H1 (cell line): ENCODE measurements around the gene BPI. TPM values are rescaled to one million over a fixed set of nuclear protein-coding genes. Genes with fewer than 3 reads are reported as not detected.
"Not testable (repeated sequence)": the region's sequence is repeated elsewhere in the genome, so short reads cannot be mapped to it uniquely, and the experiment has no call there.

ENCODE experiments used
- CTCF ChIA-PET: fragments of 300-600 bp; sonication (Branson Sonifier 250); formaldehyde crosslinking; loops from one replicate; lab custom pipeline; 2021; ENCODE audit not compliant: partially characterized antibody; lab: Charles Lee
- POLR2A ChIA-PET: fragments of 300-600 bp; sonication (Branson Sonifier 250); formaldehyde crosslinking; loops from one replicate; lab custom pipeline; 2021; ENCODE audit warnings: inconsistent platforms; ENCODE audit not compliant: partially characterized antibody; lab: Charles Lee
- DNase-seq, 2 experiments: peaks; one replicate each; pipeline versions ENCODE4 v3.0.0 to v3.0.0-alpha.2; 2010 to 2022; ENCODE audit warnings: low spot score in 2 of 2, low read depth in 1 of 2, mixed read lengths in 1 of 2
- FAIRE-seq: peaks from 2 replicates; lab custom pipeline; 2011; peaks lifted over from hg19 to GRCh38; lab: Jason Lieb, UNC
- H2AFZ ChIP-seq: 2 replicates; pipeline ENCODE4 v1.8.1; 2012; ENCODE audit warnings: low read length, inconsistent platforms
- H2AK5ac ChIP-seq: 2 replicates; pipeline ENCODE4 v1.6.1; 2013; ENCODE audit warnings: low read depth, low read length
- H2BK120ac ChIP-seq: replicated peaks from 2 replicates; pipeline ENCODE3; 2013; ENCODE audit warnings: low read depth, low read length, inconsistent platforms
- H2BK12ac ChIP-seq: 2 replicates; pipeline ENCODE4 v1.6.1; 2013; ENCODE audit warnings: low read depth, low read length
- H2BK15ac ChIP-seq: 2 replicates; pipeline ENCODE4 v1.6.1; 2013; ENCODE audit warnings: low read length
- H2BK20ac ChIP-seq: 2 replicates; pipeline ENCODE4 v1.6.1; 2013; ENCODE audit warnings: low read length
- H2BK5ac ChIP-seq: 2 replicates; pipeline ENCODE4 v1.6.1; 2013; ENCODE audit warnings: low read depth, low read length
- H3K14ac ChIP-seq: 2 replicates; pipeline ENCODE4 v1.6.1; 2013; ENCODE audit warnings: inconsistent platforms; ENCODE audit not compliant: insufficient read length
- H3K18ac ChIP-seq: 2 replicates; pipeline ENCODE4 v1.6.1; 2013; ENCODE audit warnings: low read length; ENCODE audit errors: extremely low read depth
- H3K23ac ChIP-seq: 2 replicates; pipeline ENCODE4 v1.6.1; 2013; ENCODE audit warnings: inconsistent platforms; ENCODE audit not compliant: insufficient read length
- H3K23me2 ChIP-seq: 2 replicates; pipeline ENCODE4 v1.6.1; 2013; ENCODE audit warnings: low read depth, low read length
- H3K27ac ChIP-seq: 2 replicates; pipeline ENCODE4 v1.6.1; 2011; ENCODE audit warnings: low read depth, low read length, inconsistent platforms
- H3K27me3 ChIP-seq, 4 experiments: replicated peaks in 1 of 4; 1 replicate in 1 of 4; 2 replicates in 3 of 4; pipeline versions ENCODE4 v1.6.1 to v1.8.1; 2011 to 2013; ENCODE audit warnings: low read length in 3 of 4, mild to moderate bottlenecking in 3 of 4, inconsistent platforms in 2 of 4, mixed read lengths in 2 of 4, moderate library complexity in 1 of 4; ENCODE audit not compliant: control insufficient read depth in 3 of 4, insufficient read depth in 3 of 4; ENCODE audit errors: extremely low read depth in 1 of 4
- H3K36me3 ChIP-seq, 4 experiments: 2 replicates each; pipeline versions ENCODE4 v1.6.1 to v1.8.1; 2011 to 2013; ENCODE audit warnings: mild to moderate bottlenecking in 4 of 4, low read length in 3 of 4, moderate library complexity in 2 of 4, control low read depth in 1 of 4, inconsistent platforms in 1 of 4; ENCODE audit not compliant: insufficient read depth in 4 of 4, control insufficient read depth in 2 of 4
- H3K4ac ChIP-seq: replicated peaks from 2 replicates; pipeline ENCODE3; 2013; ENCODE audit warnings: low read length, low read depth, mixed read lengths, inconsistent platforms; ENCODE audit not compliant: insufficient read length
- H3K4me1 ChIP-seq, 4 experiments: replicated peaks in 1 of 4; 1 replicate in 1 of 4; 2 replicates in 3 of 4; pipeline versions ENCODE4 v1.6.1 to v1.8.1; 2011 to 2013; ENCODE audit warnings: low read length in 3 of 4, inconsistent platforms in 2 of 4, mixed read lengths in 1 of 4; ENCODE audit not compliant: insufficient read depth in 4 of 4, control insufficient read depth in 3 of 4
- H3K4me2 ChIP-seq, 2 experiments: 2 replicates each; pipeline versions ENCODE4 v1.6.1 to v1.8.1; 2011 to 2013; ENCODE audit warnings: low read depth in 2 of 2, low read length in 2 of 2, control low read depth in 1 of 2, inconsistent platforms in 1 of 2, mild to moderate bottlenecking in 1 of 2; ENCODE audit not compliant: insufficient read depth in 1 of 2
- H3K4me3 ChIP-seq, 4 experiments: fragments of 200-600, 300-600 bp in 1 of 4; sonication (generic), shearing (Covaris generic), sonication (Bioruptor Twin) in 1 of 4; 2 replicates each; pipeline versions ENCODE4 v1.5.1 to v1.8.1; 2011 to 2016; ENCODE audit warnings: low read length in 4 of 4, low read depth in 3 of 4, control low read depth in 2 of 4, inconsistent platforms in 2 of 4, mild to moderate bottlenecking in 2 of 4, mixed read lengths in 1 of 4, moderate library complexity in 1 of 4; ENCODE audit not compliant: insufficient read depth in 2 of 4; ENCODE audit errors: extremely low read depth in 1 of 4
- H3K56ac ChIP-seq: replicated peaks from 2 replicates; pipeline ENCODE3; 2013; ENCODE audit warnings: low read depth, mild to moderate bottlenecking, mixed read lengths, low read length, inconsistent platforms; ENCODE audit not compliant: insufficient read length
- H3K79me1 ChIP-seq: 2 replicates; pipeline ENCODE4 v1.6.1; 2013; ENCODE audit warnings: low read depth, low read length, control low read depth
- H3K79me2 ChIP-seq, 2 experiments: 2 replicates each; pipeline versions ENCODE4 v1.6.1 to v1.8.1; 2012 to 2013; ENCODE audit warnings: low read length in 2 of 2, mild to moderate bottlenecking in 2 of 2, inconsistent platforms in 1 of 2; ENCODE audit not compliant: insufficient read depth in 2 of 2, control insufficient read depth in 1 of 2
- H3K9ac ChIP-seq, 4 experiments: replicated peaks in 1 of 4; 1 replicate in 1 of 4; 2 replicates in 3 of 4; pipeline versions ENCODE4 v1.6.1 to v1.8.1; 2011 to 2013; ENCODE audit warnings: low read depth in 3 of 4, low read length in 3 of 4, control low read depth in 2 of 4, mild to moderate bottlenecking in 2 of 4, moderate library complexity in 2 of 4, inconsistent platforms in 1 of 4; ENCODE audit errors: extremely low read depth in 1 of 4
- H3K9me3 ChIP-seq, 2 experiments: 2 replicates each; pipeline versions ENCODE4 v1.6.1 to v1.8.1; 2012 to 2013; ENCODE audit warnings: mild to moderate bottlenecking in 2 of 2, moderate library complexity in 2 of 2, control low read depth in 1 of 2, inconsistent platforms in 1 of 2, low read depth in 1 of 2, low read length in 1 of 2, mixed read lengths in 1 of 2; ENCODE audit not compliant: insufficient read depth in 2 of 2
- H4K20me1 ChIP-seq, 2 experiments: replicated peaks in 1 of 2; 2 replicates each; pipeline versions ENCODE3 to v1.8.1; 2011 to 2013; ENCODE audit warnings: inconsistent platforms in 2 of 2, low read length in 2 of 2, mild to moderate bottlenecking in 1 of 2; ENCODE audit not compliant: insufficient read depth in 2 of 2, control insufficient read depth in 1 of 2
- H4K5ac ChIP-seq: 2 replicates; pipeline ENCODE4 v1.6.1; 2013; ENCODE audit warnings: low read length, low read depth, mixed read lengths, inconsistent platforms; ENCODE audit not compliant: insufficient read length
- H4K8ac ChIP-seq: 2 replicates; pipeline ENCODE4 v1.8.0; 2013; ENCODE audit warnings: mild to moderate bottlenecking, moderate library complexity, low read length, inconsistent platforms; ENCODE audit not compliant: insufficient read depth; ENCODE audit errors: extremely low read depth
- H4K91ac ChIP-seq: replicated peaks from 2 replicates; pipeline ENCODE3; 2013; ENCODE audit warnings: low read length, mixed read lengths, inconsistent platforms; ENCODE audit not compliant: insufficient read length
- POLR2AphosphoS5 ChIP-seq: IDR thresholded peaks from 2 replicates; pipeline ENCODE4 v1.6.1; 2011; ENCODE audit warnings: low read depth, low read length
- RAD21 ChIP-seq, 2 experiments: IDR thresholded peaks in 1 of 2; conservative IDR thresholded peaks in 1 of 2; 2 replicates each; pipeline ENCODE4 v1.6.1; 2011; ENCODE audit warnings: low read depth in 2 of 2, low read length in 2 of 2, improper control_type of control experiment in 1 of 2, inconsistent platforms in 1 of 2, mild to moderate bottlenecking in 1 of 2, moderate library complexity in 1 of 2
- SIN3A ChIP-seq, 2 experiments: IDR thresholded peaks in 1 of 2; conservative IDR thresholded peaks in 1 of 2; 2 replicates each; pipeline ENCODE4 v1.6.1; 2011 to 2012; ENCODE audit warnings: low read length in 2 of 2, improper control_type of control experiment in 1 of 2, low read depth in 1 of 2, mild to moderate bottlenecking in 1 of 2
- TBP ChIP-seq: IDR thresholded peaks from 2 replicates; pipeline ENCODE4 v1.6.1; 2011; ENCODE audit warnings: low read depth, low read length, improper control_type of control experiment
- WGBS, 2 experiments: shearing (Covaris generic) in 1 of 2; methylation state at CpG; one replicate each; pipeline versions ENCODE4 v1.1.6 to v1.1.7; 2013 to 2015; ENCODE audit warnings: low lambda C conversion rate in 2 of 2, mixed read lengths in 2 of 2, inconsistent platforms in 1 of 2, low coverage in 1 of 2, missing lambda C conversion rate in 1 of 2; ENCODE audit not compliant: insufficient replicate concordance in 2 of 2, insufficient coverage in 1 of 2, insufficient read length in 1 of 2; ENCODE audit errors: extremely low coverage in 1 of 2, missing lambda C conversion rate in 1 of 2; 5-methylcytosine and 5-hydroxymethylcytosine counted together
- polyA plus RNA-seq, 7 experiments: library from polyadenylated mRNA; depleted of rRNA in 3 of 7; stranded (reverse) in 5 of 7; unstranded in 2 of 7; fragments of >200 nt in 5 of 7; fragments of 200-250 nt in 2 of 7; gene quantifications; 1 replicate in 5 of 7; 2 replicates in 1 of 7; 4 replicates in 1 of 7; pipeline versions ENCODE4 v1.2.1 to v1.2.3, GENCODE V29; 2011 to 2013; ENCODE audit warnings: missing spikeins in 2 of 7, mixed read lengths in 2 of 7
- total RNA-seq: library from RNA; stranded (reverse); fragmentation: NEBNext Ultra II Directional; extraction: Animal tissue kit (Norgen Biotek cat#: 25700); gene quantifications from 2 replicates; pipeline ENCODE4 v1.2.1, GENCODE V29; 2021
- TF ChIP-seq, protein P1 (sequence below), 3 experiments: IDR thresholded peaks; 1 replicate in 2 of 3; 2 replicates in 1 of 3; pipeline versions ENCODE4 v1.5.1 to v1.6.1; 2011; ENCODE audit warnings: low read length in 3 of 3, mild to moderate bottlenecking in 3 of 3, inconsistent platforms in 2 of 3, low read depth in 1 of 3, moderate library complexity in 1 of 3; ENCODE audit not compliant: insufficient read depth in 1 of 3; ENCODE audit errors: control extremely low read depth in 1 of 3

The BPI gene
- total and polyA plus RNA-seq, 2 of the 8 experiments (the other 6 are each of a cell fraction or from before 2014, with no cell fraction given), result not detected

DNA sequence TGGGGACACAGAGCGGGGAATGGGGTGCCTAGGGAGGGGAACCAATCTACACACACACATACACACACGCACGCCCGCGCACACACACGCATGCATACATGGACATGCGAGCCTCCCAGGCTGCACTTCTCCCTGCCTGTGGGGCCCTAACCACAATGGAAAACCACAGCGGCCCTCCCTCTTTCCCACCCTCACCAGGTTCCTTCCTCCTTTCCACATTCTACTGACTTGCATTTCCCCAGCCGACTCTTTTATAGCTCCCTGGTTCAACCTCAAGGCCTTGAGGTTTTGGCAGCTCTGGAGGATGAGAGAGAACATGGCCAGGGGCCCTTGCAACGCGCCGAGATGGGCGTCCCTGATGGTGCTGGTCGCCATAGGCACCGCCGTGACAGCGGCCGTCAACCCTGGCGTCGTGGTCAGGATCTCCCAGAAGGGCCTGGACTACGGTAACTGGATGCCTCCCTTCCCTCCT, at the start of gene BPI (continued):
- TF ChIP-seq, protein P1, sequence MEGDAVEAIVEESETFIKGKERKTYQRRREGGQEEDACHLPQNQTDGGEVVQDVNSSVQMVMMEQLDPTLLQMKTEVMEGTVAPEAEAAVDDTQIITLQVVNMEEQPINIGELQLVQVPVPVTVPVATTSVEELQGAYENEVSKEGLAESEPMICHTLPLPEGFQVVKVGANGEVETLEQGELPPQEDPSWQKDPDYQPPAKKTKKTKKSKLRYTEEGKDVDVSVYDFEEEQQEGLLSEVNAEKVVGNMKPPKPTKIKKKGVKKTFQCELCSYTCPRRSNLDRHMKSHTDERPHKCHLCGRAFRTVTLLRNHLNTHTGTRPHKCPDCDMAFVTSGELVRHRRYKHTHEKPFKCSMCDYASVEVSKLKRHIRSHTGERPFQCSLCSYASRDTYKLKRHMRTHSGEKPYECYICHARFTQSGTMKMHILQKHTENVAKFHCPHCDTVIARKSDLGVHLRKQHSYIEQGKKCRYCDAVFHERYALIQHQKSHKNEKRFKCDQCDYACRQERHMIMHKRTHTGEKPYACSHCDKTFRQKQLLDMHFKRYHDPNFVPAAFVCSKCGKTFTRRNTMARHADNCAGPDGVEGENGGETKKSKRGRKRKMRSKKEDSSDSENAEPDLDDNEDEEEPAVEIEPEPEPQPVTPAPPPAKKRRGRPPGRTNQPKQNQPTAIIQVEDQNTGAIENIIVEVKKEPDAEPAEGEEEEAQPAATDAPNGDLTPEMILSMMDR (IDR thresholded peaks at IDR 0.05; ENCODE audit: control extremely low read depth in 1 of 3, insufficient read depth in 1 of 3, low read depth in 1 of 3, low read length in 3 of 3), result no peak
- TF ChIP-seq POLR2AphosphoS5 (no peak), RAD21 (IDR thresholded peaks at IDR 0.05 in 1 of 2, conservative IDR thresholded peaks at IDR 0.05 in 1 of 2; ENCODE audit: low read depth in 2 of 2, low read length in 2 of 2) (no peak), SIN3A (conservative IDR thresholded peaks at IDR 0.05 in 1 of 2, IDR thresholded peaks at IDR 0.05 in 1 of 2; ENCODE audit: low read depth in 1 of 2, low read length in 2 of 2) (no peak), TBP (no peak)

GRCh38 chr20:38254621-38255020, 49.3 kb upstream of the BPI start:
- not testable (repeated sequence) for FAIRE-seq, H3K9ac ChIP-seq
- CTCF ChIA-PET, result interaction anchor here (0.8 to 3.9 kb wide), 8 partner anchors 11 to 181 kb away, joined by 3 to 26 read pairs (median 5); no protein-coding TSS in a partner anchor

More at GRCh38 chr20:38254621-38255020, 49.3 kb upstream of the BPI start:
- H2BK15ac ChIP-seq, H3K79me2 ChIP-seq, H3K4ac ChIP-seq, H3K18ac ChIP-seq, H3K36me3 ChIP-seq, H2BK120ac ChIP-seq, H2BK20ac ChIP-seq, H2AFZ ChIP-seq, H3K56ac ChIP-seq, H3K23me2 ChIP-seq, H2BK12ac ChIP-seq, H4K20me1 ChIP-seq, H4K8ac ChIP-seq, H2BK5ac ChIP-seq, H3K23ac ChIP-seq, H2AK5ac ChIP-seq, H3K9me3 ChIP-seq, H4K5ac ChIP-seq, H3K14ac ChIP-seq, H3K4me3 ChIP-seq, H4K91ac ChIP-seq, DNase-seq, H3K79me1 ChIP-seq, H3K27me3 ChIP-seq, H3K4me1 ChIP-seq, H3K4me2 ChIP-seq, H3K27ac ChIP-seq: not testable (repeated sequence)
- POLR2A ChIA-PET, result interaction anchor here (1.7 kb wide), 1 partner anchor 11 kb away, joined by 3 read pairs; no protein-coding TSS in a partner anchor
- 82% methylated on average over 4 of the region's 4 CpGs; no CpG with 5 or more reads in 1 of the 2 experiments for WGBS, 2 experiments
